T-cell (primary cell): Measurements from ENCODE around the gene ZNF74. TPM values are rescaled to one million over a fixed set of nuclear protein-coding genes. Genes with fewer than 3 reads are reported as not detected.

Source experiments
- ATAC-seq, 4 experiments: fragments of 200-7000 bp in 3 of 4; fragments of 150-1000 bp in 1 of 4; cut with Tn5 transposase; replicated peaks in 1 of 4; 1 replicate in 3 of 4; 2 replicates in 1 of 4; pipeline ENCODE4 v1.10.0; 2021; ENCODE audit warnings: moderate library complexity in 3 of 4, mild to moderate bottlenecking in 2 of 4, moderate number of reproducible peaks in 1 of 4
- CTCF ChIA-PET, 2 donors: fragments of 300-600 bp; sonication (Branson Sonifier 250); formaldehyde crosslinking; loops; one replicate each; lab custom pipeline; 2022; ENCODE audit warnings: antibody characterized with exemption in 2 of 2; lab: Charles Lee
- POLR2A ChIA-PET, 2 donors: fragments of 300-600 bp; sonication (Branson Sonifier 250); formaldehyde crosslinking; loops; one replicate each; lab custom pipeline; 2022; ENCODE audit warnings: antibody characterized with exemption in 2 of 2; lab: Charles Lee
- DNase-seq, 35 experiments: peaks; one replicate each; pipeline versions ENCODE4 v3.0.0 to v3.0.0-alpha.2; 2013 to 2023
- H3K27ac ChIP-seq: one replicate; pipeline ENCODE4 v1.5.1; 2013; ENCODE audit warnings: low read length
- H3K27me3 ChIP-seq, 2 experiments: replicated peaks in 1 of 2; 1 replicate in 1 of 2; 2 replicates in 1 of 2; pipeline versions ENCODE4 v1.6.1 to v1.7.0; 2013; ENCODE audit warnings: low read length in 1 of 2, mixed read lengths in 1 of 2; ENCODE audit not compliant: control insufficient read depth in 2 of 2, insufficient read depth in 2 of 2; ENCODE audit errors: extremely low read depth in 1 of 2
- H3K36me3 ChIP-seq, 2 donors: 1 replicate in 1 of 2; 2 replicates in 1 of 2; pipeline versions ENCODE4 v1.6.1 to v1.7.0; 2013; ENCODE audit warnings: low read length in 1 of 2; ENCODE audit not compliant: control insufficient read depth in 2 of 2, insufficient read depth in 1 of 2; ENCODE audit errors: extremely low read depth in 1 of 2
- H3K4me1 ChIP-seq, 2 experiments: 1 replicate in 1 of 2; 2 replicates in 1 of 2; pipeline versions ENCODE4 v1.6.1 to v1.7.0; 2013; ENCODE audit warnings: low read length in 2 of 2, mixed read lengths in 1 of 2; ENCODE audit not compliant: insufficient read depth in 2 of 2, control insufficient read depth in 1 of 2; ENCODE audit errors: extremely low read depth in 1 of 2
- H3K4me3 ChIP-seq, 2 donors: 1 replicate in 1 of 2; 2 replicates in 1 of 2; pipeline versions ENCODE4 v1.5.1 to v1.7.0; 2013; ENCODE audit warnings: mild to moderate bottlenecking in 2 of 2, low read length in 1 of 2, moderate library complexity in 1 of 2; ENCODE audit not compliant: control insufficient read depth in 1 of 2; ENCODE audit errors: extremely low read depth in 1 of 2
- H3K9me3 ChIP-seq: 2 replicates; pipeline ENCODE4 v1.7.0; 2013
- H3K27ac Mint-ChIP-seq, 2 donors: one replicate each; pipeline ENCODE4 v1.8.0; 2020 to 2021; ENCODE audit warnings: mild to moderate bottlenecking in 2 of 2, mixed read lengths in 2 of 2
- H3K27me3 Mint-ChIP-seq, 2 donors: one replicate each; pipeline ENCODE4 v1.8.0; 2021 to 2022; ENCODE audit warnings: mixed read lengths in 2 of 2
- H3K36me3 Mint-ChIP-seq: one replicate; pipeline ENCODE4 v1.8.0; 2021; ENCODE audit warnings: mixed read lengths
- H3K4me1 Mint-ChIP-seq, 3 donors: one replicate each; pipeline ENCODE4 v1.8.0; 2020 to 2022; ENCODE audit warnings: mixed read lengths in 3 of 3, mild to moderate bottlenecking in 1 of 3
- H3K4me3 Mint-ChIP-seq, 3 donors: one replicate each; pipeline ENCODE4 v1.8.0; 2020 to 2022; ENCODE audit warnings: mild to moderate bottlenecking in 3 of 3, mixed read lengths in 3 of 3, moderate library complexity in 3 of 3
- H3K9me3 Mint-ChIP-seq, 3 donors: one replicate each; pipeline ENCODE4 v1.8.0; 2020 to 2022; ENCODE audit warnings: mixed read lengths in 3 of 3
- WGBS: methylation state at CpG from one replicate; pipeline ENCODE4 v1.1.5; 2013; ENCODE audit warnings: missing lambda C conversion rate; ENCODE audit not compliant: insufficient coverage; 5-methylcytosine and 5-hydroxymethylcytosine counted together
- total RNA-seq, 35 experiments: library from RNA in 6 of 35; stranded (reverse) in 6 of 35; fragments of 120-200 nt in 1 of 35; gene quantifications; one replicate each; pipeline versions ENCODE4 v1.2.1 to v1.2.4 and lab custom pipeline; 2013 to 2026

Gene ZNF74
- total RNA-seq, 5 donors from 2014 or later (not counting 1 experiment from before 2014, with no cell fraction given), result 6.8 to 19.7 (median 17.3) TPM

- Histone ChIP-seq H3K27me3 (peaks cover 0 to 14% of the 10 kb centered on the region in 2 experiments), H3K36me3 (no peaks in the 10 kb centered on the region), H3K9me3 (no peaks in the 10 kb centered on the region), H3K4me3 (no peak overlapping the region), H3K27ac (no peak overlapping the region), H3K4me1 (no peaks in the 10 kb centered on the region)
- no peak for ATAC-seq
- DNase-seq, result no peak
- Mint-ChIP-seq H3K9me3 (peaks cover 0 to 4% (median 3%) of the 10 kb centered on the region in 3 donors), H3K4me3 (no peak overlapping the region), H3K4me1 (no peaks in the 10 kb centered on the region), H3K27me3 (peaks cover 0 to 8% of the 10 kb centered on the region in 2 donors), H3K27ac (no peak overlapping the region), H3K36me3 (no peaks in the 10 kb centered on the region)
- CTCF ChIA-PET, result no interaction called here
- POLR2A ChIA-PET, result no interaction called here
- WGBS, result no CpG with 5 or more reads among the region's 2 CpGs
These were observed 9.8 kb upstream of the ZNF74 start for GRCh38 chr22:20384171-20384570.

GRCh38 chr22:20384865-20385264, 9.1 kb upstream of the ZNF74 start:
- Histone ChIP-seq H3K4me1 (no peaks in the 10 kb centered on the region), H3K4me3 (no peak overlapping the region), H3K27me3 (peaks cover 0 to 14% of the 10 kb centered on the region in 2 experiments), H3K9me3 (no peaks in the 10 kb centered on the region), H3K36me3 (no peaks in the 10 kb centered on the region), H3K27ac (no peak overlapping the region)
- Mint-ChIP-seq H3K4me1 (no peaks in the 10 kb centered on the region), H3K9me3 (peaks cover 0 to 6% (median 4%) of the 10 kb centered on the region in 3 donors), H3K4me3 (no peak overlapping the region), H3K27ac (no peak overlapping the region), H3K27me3 (peaks cover 0 to 8% of the 10 kb centered on the region in 2 donors), H3K36me3 (no peaks in the 10 kb centered on the region)
- WGBS, result 88% methylated on average over 6 of the region's 6 CpGs
- ChIA-PET POLR2A (no interaction called here), CTCF (no interaction called here)
- no peak for ATAC-seq
- no peak for DNase-seq

GRCh38 chr22:20386336-20386735, 7.6 kb upstream of the ZNF74 start:
- no peak overlapping the region for H3K27ac ChIP-seq
- H3K36me3 ChIP-seq, result no peaks in the 10 kb centered on the region
- Mint-ChIP-seq H3K4me1 (no peaks in the 10 kb centered on the region), H3K36me3 (no peaks in the 10 kb centered on the region), H3K4me3 (no peak overlapping the region), H3K9me3 (peaks cover 0 to 6% (median 4%) of the 10 kb centered on the region in 3 donors), H3K27me3 (peaks cover 0 to 8% of the 10 kb centered on the region in 2 donors), H3K27ac (no peak overlapping the region)
- no peak for DNase-seq
- ChIA-PET POLR2A (interaction anchor here in 1 of 2 donors (0.6 kb wide), 1 partner anchor 146 kb away, joined by 3 read pairs; no protein-coding TSS in a partner anchor), CTCF (no interaction called here)
- ATAC-seq, result no peak
- no peaks in the 10 kb centered on the region for H3K4me1 ChIP-seq
- WGBS, result 83% methylated on average over 1 of the region's 2 CpGs
- peaks cover 0 to 14% of the 10 kb centered on the region in 2 experiments for H3K27me3 ChIP-seq
- no peak overlapping the region for H3K4me3 ChIP-seq
- H3K9me3 ChIP-seq, result no peaks in the 10 kb centered on the region

DNA sequence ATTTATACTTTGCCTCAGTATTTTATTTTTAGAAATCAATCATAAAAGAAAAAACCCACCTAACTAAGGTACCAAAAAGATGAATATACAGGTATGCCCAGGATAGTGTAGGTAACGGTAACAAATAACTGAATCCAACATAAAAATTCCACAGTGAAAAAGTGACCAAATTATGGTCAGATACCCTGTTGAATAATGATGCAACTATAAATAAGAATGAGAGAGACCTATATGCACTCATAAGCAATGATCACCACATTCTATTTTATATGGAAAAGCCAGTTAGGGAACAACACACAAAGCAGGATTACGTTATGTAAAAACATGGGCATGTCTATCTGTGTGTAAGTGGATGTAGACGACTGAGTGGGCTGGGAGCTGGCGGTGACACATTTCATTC, 7.0 kb upstream of the ZNF74 start:
- no peak overlapping the region for H3K4me3 ChIP-seq
- POLR2A ChIA-PET, result interaction anchor here in 1 of 2 donors (0.6 kb wide), 1 partner anchor 145 kb away, joined by 3 read pairs; no protein-coding TSS in a partner anchor
- Mint-ChIP-seq H3K27ac (no peak overlapping the region), H3K36me3 (no peaks in the 10 kb centered on the region), H3K4me1 (no peaks in the 10 kb centered on the region), H3K4me3 (no peak overlapping the region), H3K9me3 (peaks cover 0 to 6% (median 4%) of the 10 kb centered on the region in 3 donors), H3K27me3 (peaks cover 0 to 8% of the 10 kb centered on the region in 2 donors)
- no peaks in the 10 kb centered on the region for H3K4me1 ChIP-seq
- WGBS, result no CpG with 5 or more reads among the region's 4 CpGs
- CTCF ChIA-PET, result no interaction called here
- DNase-seq, result no peak
- H3K36me3 ChIP-seq, result no peaks in the 10 kb centered on the region
- H3K27ac ChIP-seq, result no peak overlapping the region
- no peaks in the 10 kb centered on the region for H3K9me3 ChIP-seq
- no peak for ATAC-seq
- H3K27me3 ChIP-seq, result peaks cover 0 to 14% of the 10 kb centered on the region in 2 experiments

DNA sequence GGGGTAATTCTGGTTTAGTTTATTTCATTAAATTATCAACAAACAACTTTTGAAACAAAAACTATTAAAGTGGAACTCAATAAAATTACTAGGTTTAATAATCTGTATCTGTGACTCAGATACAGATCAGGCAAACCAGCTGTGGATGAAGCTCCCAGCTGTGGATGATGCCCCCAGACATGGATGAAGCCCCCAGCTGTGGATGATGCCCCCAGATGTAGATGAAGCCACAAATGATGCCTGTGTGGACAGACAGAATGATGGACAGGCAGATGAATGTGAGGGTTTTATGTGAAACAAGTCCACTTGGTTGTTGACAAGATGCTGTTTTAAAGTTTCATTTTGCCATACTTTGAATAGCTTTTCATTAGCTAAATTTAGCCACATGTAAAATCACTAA, 5.8 kb upstream of the ZNF74 start:
- Mint-ChIP-seq H3K36me3 (no peaks in the 10 kb centered on the region), H3K4me1 (no peaks in the 10 kb centered on the region), H3K27me3 (peaks cover 0 to 6% of the 10 kb centered on the region in 2 donors), H3K9me3 (peaks cover 0 to 6% (median 4%) of the 10 kb centered on the region in 3 donors), H3K4me3 (no peak overlapping the region), H3K27ac (no peak overlapping the region)
- CTCF ChIA-PET, result no interaction called here
- no peak overlapping the region for H3K27ac ChIP-seq
- POLR2A ChIA-PET, result interaction anchor here in 1 of 2 donors (0.6 kb wide), 1 partner anchor 1243 kb away, joined by 4 read pairs; no protein-coding TSS in a partner anchor
- H3K4me3 ChIP-seq, result no peak overlapping the region
- ATAC-seq (no peak), DNase-seq (no peak)
- peaks cover 0 to 14% of the 10 kb centered on the region in 2 experiments for H3K27me3 ChIP-seq
- H3K9me3 ChIP-seq, result no peaks in the 10 kb centered on the region
- H3K4me1 ChIP-seq, result peaks cover 0 to 1% of the 10 kb centered on the region in 2 experiments
- H3K36me3 ChIP-seq, result no peaks in the 10 kb centered on the region

DNA sequence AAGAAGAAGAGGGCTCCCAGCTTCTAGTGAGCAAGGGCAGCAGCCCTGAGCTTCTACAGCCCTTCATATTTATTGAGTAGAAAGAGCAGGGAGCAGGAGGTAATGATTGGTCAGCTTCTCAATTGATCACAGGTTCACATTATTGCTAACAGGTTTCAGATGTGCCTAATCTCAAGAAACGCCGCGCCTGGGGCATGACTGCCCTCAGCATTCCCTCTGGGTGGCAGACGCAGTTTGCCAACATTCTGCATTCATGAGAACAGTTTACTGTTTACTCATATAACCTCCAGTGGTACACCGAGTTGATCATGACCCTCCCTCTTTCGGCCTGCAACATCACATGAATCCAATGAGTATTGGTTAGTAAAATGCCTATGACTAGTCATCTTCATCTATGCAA, 4.7 kb upstream of the ZNF74 start:
- peaks cover 0 to 8% of the 10 kb centered on the region in 2 experiments for H3K4me1 ChIP-seq
- POLR2A ChIA-PET, result no interaction called here
- no peak overlapping the region for H3K27ac ChIP-seq
- ATAC-seq (no peak), DNase-seq (no peak)
- Mint-ChIP-seq H3K27me3 (peaks cover 0 to 6% of the 10 kb centered on the region in 2 donors), H3K9me3 (peaks cover 0 to 6% (median 4%) of the 10 kb centered on the region in 3 donors), H3K27ac (no peak overlapping the region), H3K4me1 (peaks cover 4 to 7% (median 5%) of the 10 kb centered on the region in 3 donors), H3K36me3 (no peaks in the 10 kb centered on the region), H3K4me3 (no peak overlapping the region)
- 92% methylated on average over 4 of the region's 6 CpGs for WGBS
- H3K4me3 ChIP-seq, result no peak overlapping the region
- H3K36me3 ChIP-seq, result no peaks in the 10 kb centered on the region
- H3K27me3 ChIP-seq, result peaks cover 0 to 14% of the 10 kb centered on the region in 2 experiments
- CTCF ChIA-PET, result interaction anchor here in 1 of 2 donors (0.6 kb wide), 1 partner anchor 105 kb away, joined by 3 read pairs; no protein-coding TSS in a partner anchor
- no peaks in the 10 kb centered on the region for H3K9me3 ChIP-seq
